IMR-90 (cell line): ENCODE measurements around the gene MEST.

Experiments
- BHLHE40 ChIP-seq: fragments of 150-350 bp; IDR thresholded peaks from 2 replicates; pipeline ENCODE4 v1.6.1; 2016; ENCODE audit warnings: mild to moderate bottlenecking, low read depth, low read length
- CEBPB ChIP-seq: IDR thresholded peaks from 2 replicates; pipeline ENCODE4 v1.6.1; 2012; ENCODE audit warnings: low read depth, low read length, improper control_type of control experiment
- CHD1 ChIP-seq: IDR thresholded peaks from 2 replicates; pipeline ENCODE4 v1.6.1; 2012; ENCODE audit warnings: low read depth, low read length, improper control_type of control experiment
- ELK1 ChIP-seq: fragments of 150-350 bp; IDR thresholded peaks from 2 replicates; pipeline ENCODE4 v1.6.1; 2016; ENCODE audit warnings: low read depth, mild to moderate bottlenecking, low read length, moderate library complexity, borderline replicate concordance
- MAFK ChIP-seq: IDR thresholded peaks from 2 replicates; pipeline ENCODE4 v1.6.1; 2012; ENCODE audit warnings: low read depth, low read length, improper control_type of control experiment
- MAZ ChIP-seq: IDR thresholded peaks from 2 replicates; pipeline ENCODE4 v1.6.1; 2012; ENCODE audit warnings: low read depth, mild to moderate bottlenecking, low read length, improper control_type of control experiment, moderate library complexity, borderline replicate concordance
- MXI1 ChIP-seq: IDR thresholded peaks from 2 replicates; pipeline ENCODE4 v1.6.1; 2012; ENCODE audit warnings: low read depth, mild to moderate bottlenecking, low read length, moderate library complexity, borderline replicate concordance
- NFE2L2 ChIP-seq: fragments of 150-350 bp; IDR thresholded peaks from 2 replicates; pipeline ENCODE4 v1.6.1; 2016; ENCODE audit warnings: low read depth, mild to moderate bottlenecking, low read length
- POLR2A ChIP-seq: IDR thresholded peaks from 2 replicates; pipeline ENCODE4 v1.6.1; 2012; ENCODE audit warnings: mild to moderate bottlenecking, low read depth, low read length
- RAD21 ChIP-seq: IDR thresholded peaks from 2 replicates; pipeline ENCODE4 v1.6.1; 2012; ENCODE audit warnings: low read length, improper control_type of control experiment
- RCOR1 ChIP-seq: IDR thresholded peaks from 2 replicates; pipeline ENCODE4 v1.6.1; 2012; ENCODE audit warnings: mild to moderate bottlenecking, low read length, improper control_type of control experiment; ENCODE audit not compliant: insufficient replicate concordance
- RFX5 ChIP-seq: IDR thresholded peaks from 2 replicates; pipeline ENCODE4 v1.8.0; 2012; ENCODE audit warnings: low read depth, mild to moderate bottlenecking, low read length, moderate library complexity
- USF2 ChIP-seq: fragments of 150-350 bp; IDR thresholded peaks from 2 replicates; pipeline ENCODE4 v1.6.1; 2017; ENCODE audit warnings: mild to moderate bottlenecking, antibody characterized with exemption, low read length, low read depth
- TF ChIP-seq, protein P1 (sequence below): conservative IDR thresholded peaks from 2 replicates; pipeline ENCODE4 v1.5.1; 2012; ENCODE audit warnings: mild to moderate bottlenecking, low read depth, low read length, improper control_type of control experiment

GRCh38 chr7:130554481-130554880, 62.6 kb downstream of the MEST start:
- TF ChIP-seq, protein P1, sequence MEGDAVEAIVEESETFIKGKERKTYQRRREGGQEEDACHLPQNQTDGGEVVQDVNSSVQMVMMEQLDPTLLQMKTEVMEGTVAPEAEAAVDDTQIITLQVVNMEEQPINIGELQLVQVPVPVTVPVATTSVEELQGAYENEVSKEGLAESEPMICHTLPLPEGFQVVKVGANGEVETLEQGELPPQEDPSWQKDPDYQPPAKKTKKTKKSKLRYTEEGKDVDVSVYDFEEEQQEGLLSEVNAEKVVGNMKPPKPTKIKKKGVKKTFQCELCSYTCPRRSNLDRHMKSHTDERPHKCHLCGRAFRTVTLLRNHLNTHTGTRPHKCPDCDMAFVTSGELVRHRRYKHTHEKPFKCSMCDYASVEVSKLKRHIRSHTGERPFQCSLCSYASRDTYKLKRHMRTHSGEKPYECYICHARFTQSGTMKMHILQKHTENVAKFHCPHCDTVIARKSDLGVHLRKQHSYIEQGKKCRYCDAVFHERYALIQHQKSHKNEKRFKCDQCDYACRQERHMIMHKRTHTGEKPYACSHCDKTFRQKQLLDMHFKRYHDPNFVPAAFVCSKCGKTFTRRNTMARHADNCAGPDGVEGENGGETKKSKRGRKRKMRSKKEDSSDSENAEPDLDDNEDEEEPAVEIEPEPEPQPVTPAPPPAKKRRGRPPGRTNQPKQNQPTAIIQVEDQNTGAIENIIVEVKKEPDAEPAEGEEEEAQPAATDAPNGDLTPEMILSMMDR, result no peak
- TF ChIP-seq RFX5, result no peak
- TF ChIP-seq MXI1, result no peak
- no peak for TF ChIP-seq NFE2L2
- TF ChIP-seq POLR2A, result no peak
- no peak for TF ChIP-seq BHLHE40
- TF ChIP-seq USF2, result no peak
- TF ChIP-seq RAD21, result no peak
- TF ChIP-seq MAFK, result no peak
- no peak for TF ChIP-seq RCOR1
- TF ChIP-seq CEBPB, result no peak
- TF ChIP-seq ELK1, result no peak
- TF ChIP-seq MAZ, result no peak
- TF ChIP-seq CHD1, result no peak
